ENCODE data around the gene BATF2.

The BATF2 gene

GRCh38 chr11:65040520-65040846 is 43.7 kb upstream of the BATF2 start:
- Histone ChIP-seq H3K4me3 (ENCODE audit: low read length, poor library complexity, severe bottlenecking) (peak overlapping the region; percentile 82), H3K79me2 (ENCODE audit: insufficient read depth, low read length) (peaks cover 39% of the 10 kb centered on the region), H3K36me3 (ENCODE audit: insufficient read depth, low read length) (no peaks in the 10 kb centered on the region; the same call in 1 of the 2 replicates), H3K9me3 (ENCODE audit: insufficient read depth, low read depth, low read length) (no peaks in the 10 kb centered on the region), H3K27me3 (ENCODE audit: insufficient read depth, low read length, poor library complexity, severe bottlenecking) (no peaks in the 10 kb centered on the region), H3K9me2 (replicated peaks; ENCODE audit: low read depth, low read length) (no peaks in the 10 kb centered on the region), H3K9ac (ENCODE audit: low read depth, low read length, poor library complexity, severe bottlenecking) (peak overlapping the region; percentile 81), H3F3A (ENCODE audit: low read depth) (peaks cover 6% of the 10 kb centered on the region; the same call in 1 of the 2 replicates), H3K4me2 (ENCODE audit: low read depth, low read length, poor library complexity, severe bottlenecking) (peak overlapping the region; percentile 77), H2AFZ (ENCODE audit: low read length) (peak overlapping the region; percentile 82), H3K4me1 (ENCODE audit: insufficient read depth, low read length, poor library complexity, severe bottlenecking) (peaks cover 30% of the 10 kb centered on the region), H4K20me1 (ENCODE audit: insufficient read depth, low read length, poor library complexity, severe bottlenecking) (peaks cover 14% of the 10 kb centered on the region)
- TF ChIP-seq EZH2phosphoT487 (IDR thresholded peaks at IDR 0.05; ENCODE audit: borderline replicate concordance), result no peak
- no peak for TF ChIP-seq CTCF (conservative IDR thresholded peaks at IDR 0.05; ENCODE audit: low read length)

GRCh38 chr11:65036931-65037330 is 40.2 kb upstream of the BATF2 start:
- H3K9ac ChIP-seq (ENCODE audit: low read depth, low read length, poor library complexity, severe bottlenecking), result no peak overlapping the region
- no peaks in the 10 kb centered on the region for H4K20me1 ChIP-seq (ENCODE audit: insufficient read depth, low read length, poor library complexity, severe bottlenecking)
- no peak overlapping the region for H3K4me3 ChIP-seq (ENCODE audit: low read length, poor library complexity, severe bottlenecking)
- no peaks in the 10 kb centered on the region for H3K9me3 ChIP-seq (ENCODE audit: insufficient read depth, low read depth, low read length)
- no peak overlapping the region for H3K4me2 ChIP-seq (ENCODE audit: low read depth, low read length, poor library complexity, severe bottlenecking)
- no peaks in the 10 kb centered on the region; the same call in 1 of the 2 replicates for H3K36me3 ChIP-seq (ENCODE audit: insufficient read depth, low read length)
- peaks cover 7% of the 10 kb centered on the region for H3K79me2 ChIP-seq (ENCODE audit: insufficient read depth, low read length)
- peaks cover 7% of the 10 kb centered on the region for H3K4me1 ChIP-seq (ENCODE audit: insufficient read depth, low read length, poor library complexity, severe bottlenecking)
- no peaks in the 10 kb centered on the region for H3K27me3 ChIP-seq (ENCODE audit: insufficient read depth, low read length, poor library complexity, severe bottlenecking)
- no peaks in the 10 kb centered on the region for H3K9me2 ChIP-seq (replicated peaks; ENCODE audit: low read depth, low read length)
- H3F3A ChIP-seq (ENCODE audit: low read depth), result peaks cover 6% of the 10 kb centered on the region; the same call in 1 of the 2 replicates
- TF ChIP-seq EZH2phosphoT487 (IDR thresholded peaks at IDR 0.05; ENCODE audit: borderline replicate concordance) (no peak), CTCF (conservative IDR thresholded peaks at IDR 0.05; ENCODE audit: low read length) (no peak)
- H2AFZ ChIP-seq (ENCODE audit: low read length), result no peak overlapping the region

GRCh38 chr11:65035579-65035978 is 38.8 kb upstream of the BATF2 start:
- H3K9me2 ChIP-seq (replicated peaks; ENCODE audit: low read depth, low read length), result no peaks in the 10 kb centered on the region
- H4K20me1 ChIP-seq (ENCODE audit: insufficient read depth, low read length, poor library complexity, severe bottlenecking), result no peaks in the 10 kb centered on the region
- peaks cover 6% of the 10 kb centered on the region; the same call in 1 of the 2 replicates for H3F3A ChIP-seq (ENCODE audit: low read depth)
- H3K9ac ChIP-seq (ENCODE audit: low read depth, low read length, poor library complexity, severe bottlenecking), result no peak overlapping the region
- H3K27me3 ChIP-seq (ENCODE audit: insufficient read depth, low read length, poor library complexity, severe bottlenecking), result no peaks in the 10 kb centered on the region
- TF ChIP-seq EZH2phosphoT487 (IDR thresholded peaks at IDR 0.05; ENCODE audit: borderline replicate concordance) (no peak), CTCF (conservative IDR thresholded peaks at IDR 0.05; ENCODE audit: low read length) (no peak)
- no peak overlapping the region for H3K4me3 ChIP-seq (ENCODE audit: low read length, poor library complexity, severe bottlenecking)
- H3K79me2 ChIP-seq (ENCODE audit: insufficient read depth, low read length), result no peaks in the 10 kb centered on the region
- H3K36me3 ChIP-seq (ENCODE audit: insufficient read depth, low read length), result no peaks in the 10 kb centered on the region; the same call in 1 of the 2 replicates
- no peak overlapping the region for H3K4me2 ChIP-seq (ENCODE audit: low read depth, low read length, poor library complexity, severe bottlenecking)
- H3K9me3 ChIP-seq (ENCODE audit: insufficient read depth, low read depth, low read length), result no peaks in the 10 kb centered on the region
- H3K4me1 ChIP-seq (ENCODE audit: insufficient read depth, low read length, poor library complexity, severe bottlenecking), result peaks cover 7% of the 10 kb centered on the region
- H2AFZ ChIP-seq (ENCODE audit: low read length), result no peak overlapping the region

All from Loucy (cell line).